ENCODE results near the gene PIR. TPM values are rescaled to one million over a fixed set of nuclear protein-coding genes. Genes with fewer than 3 reads are reported as not detected.

The PIR gene
- total and polyA plus RNA-seq, 2 experiments from 2014 or later: 14.3 to 18.6 TPM

GRCh38 chrX:15366506-15367352, 126.4 kb downstream of the PIR start:
- Histone ChIP-seq H3K79me2 (no peaks in the 10 kb centered on the region), H3K27ac (no peak overlapping the region), H3K9me3 (ENCODE audit: low read depth) (no peaks in the 10 kb centered on the region), H3K4me2 (no peak overlapping the region), H3K36me3 (replicated peaks; ENCODE audit: insufficient read depth, low read depth) (no peaks in the 10 kb centered on the region), H3K9me2 (replicated peaks; ENCODE audit: insufficient read depth) (no peaks in the 10 kb centered on the region), H3K27me3 (peaks cover 4% of the 10 kb centered on the region), H3K4me1 (ENCODE audit: insufficient read depth) (peaks cover 7% of the 10 kb centered on the region), H2AFZ (no peak overlapping the region), H3K4me3 (no peak overlapping the region), H4K20me1 (ENCODE audit: insufficient read depth, poor library complexity, severe bottlenecking) (no peaks in the 10 kb centered on the region)
- no peak for DNase-seq (ENCODE audit: low spot score)
- no peak for TF ChIP-seq EZH2phosphoT487 (IDR thresholded peaks at IDR 0.05; ENCODE audit: low read depth, severe bottlenecking, unreplicated experiment)
- TF ChIP-seq EZH2 (IDR thresholded peaks at IDR 0.05; ENCODE audit: borderline replicate concordance): no peak
- no peak for TF ChIP-seq CTCF (IDR thresholded peaks at IDR 0.05; ENCODE audit: poor library complexity)
- WGBS (ENCODE audit: low lambda C conversion rate, missing lambda C conversion rate): 73% methylated on average over 9 of the region's 9 CpGs

DNA sequence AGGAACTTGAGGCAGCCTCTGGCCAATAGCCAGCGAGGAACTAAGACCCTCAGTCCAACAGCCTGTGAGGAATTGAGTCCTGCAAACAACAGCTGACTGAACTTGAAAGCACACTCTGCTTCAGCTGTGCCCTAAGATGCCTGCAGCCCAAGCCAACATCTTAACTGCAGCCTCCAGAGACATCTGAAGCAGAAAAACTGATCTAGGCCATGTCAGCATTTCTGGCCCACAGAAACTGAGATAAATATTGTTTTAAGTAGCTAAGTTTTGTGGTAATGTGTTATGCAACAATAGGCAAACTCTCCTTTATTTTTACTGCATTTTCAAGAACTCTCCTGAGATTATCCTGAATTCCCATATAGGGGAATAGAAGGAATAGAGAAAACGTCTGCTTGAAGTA, 133.4 kb downstream of the PIR start:
- TF ChIP-seq CTCF (IDR thresholded peaks at IDR 0.05; ENCODE audit: poor library complexity) (no peak), EZH2phosphoT487 (IDR thresholded peaks at IDR 0.05; ENCODE audit: low read depth, severe bottlenecking, unreplicated experiment) (no peak), EZH2 (IDR thresholded peaks at IDR 0.05; ENCODE audit: borderline replicate concordance) (no peak)

GRCh38 chrX:15358533-15358932, 134.6 kb downstream of the PIR start:
- Histone ChIP-seq H3K4me3 (no peak overlapping the region), H3K4me2 (no peak overlapping the region), H3K9me2 (replicated peaks; ENCODE audit: insufficient read depth) (no peaks in the 10 kb centered on the region), H3K27me3 (no peaks in the 10 kb centered on the region), H3K4me1 (ENCODE audit: insufficient read depth) (no peaks in the 10 kb centered on the region), H3K36me3 (replicated peaks; ENCODE audit: insufficient read depth, low read depth) (no peaks in the 10 kb centered on the region), H2AFZ (no peak overlapping the region), H3K9me3 (ENCODE audit: low read depth) (no peaks in the 10 kb centered on the region), H3K79me2 (no peaks in the 10 kb centered on the region), H3K27ac (no peak overlapping the region), H4K20me1 (ENCODE audit: insufficient read depth, poor library complexity, severe bottlenecking) (no peaks in the 10 kb centered on the region)
- no peak for TF ChIP-seq EZH2 (IDR thresholded peaks at IDR 0.05; ENCODE audit: borderline replicate concordance)
- TF ChIP-seq CTCF (IDR thresholded peaks at IDR 0.05; ENCODE audit: poor library complexity): no peak
- no peak for TF ChIP-seq EZH2phosphoT487 (IDR thresholded peaks at IDR 0.05; ENCODE audit: low read depth, severe bottlenecking, unreplicated experiment)
- no peak for DNase-seq (ENCODE audit: low spot score)
- 90% methylated on average over 2 of the region's 2 CpGs for WGBS (ENCODE audit: low lambda C conversion rate, missing lambda C conversion rate)

More for the DNA sequence above, 133.4 kb downstream of the PIR start:
- H3K9me2 ChIP-seq (replicated peaks; ENCODE audit: insufficient read depth): no peaks in the 10 kb centered on the region
- H3K36me3 ChIP-seq (replicated peaks; ENCODE audit: insufficient read depth, low read depth): no peaks in the 10 kb centered on the region
- no peaks in the 10 kb centered on the region for H3K79me2 ChIP-seq
- no peak overlapping the region for H3K4me3 ChIP-seq
- 79% methylated on average over 2 of the region's 2 CpGs for whole genome bisulfite sequencing (ENCODE audit: low lambda C conversion rate, missing lambda C conversion rate)
- no peaks in the 10 kb centered on the region for H4K20me1 ChIP-seq (ENCODE audit: insufficient read depth, poor library complexity, severe bottlenecking)
- no peaks in the 10 kb centered on the region for H3K4me1 ChIP-seq (ENCODE audit: insufficient read depth)
- H3K27ac ChIP-seq: no peak overlapping the region
- no peak overlapping the region for H2AFZ ChIP-seq
- no peak for DNase-seq (ENCODE audit: low spot score)
- H3K9me3 ChIP-seq (ENCODE audit: low read depth): no peaks in the 10 kb centered on the region
- H3K27me3 ChIP-seq: no peaks in the 10 kb centered on the region
- H3K4me2 ChIP-seq: no peak overlapping the region

All from hepatocyte (in vitro differentiated cells).